Naive B cell (primary cell): Measurements from ENCODE around the gene KDM4B. TPM values are rescaled to one million over a fixed set of nuclear protein-coding genes. Genes with fewer than 3 reads are reported as not detected.

ENCODE experiments used
- ATAC-seq, 2 donors: fragments of 150-1000 bp; cut with Tn5 transposase; 2 replicates each; pipeline ENCODE4 v1.10.0; 2021; ENCODE audit warnings: low read depth in 2 of 2, mild to moderate bottlenecking in 2 of 2, moderate library complexity in 2 of 2
- DNase-seq: peaks from one replicate; pipeline ENCODE4 v3.0.0; 2022
- H3K27ac Mint-ChIP-seq, 6 donors: one replicate each; pipeline ENCODE4 v1.8.0; 2020 to 2022; ENCODE audit warnings: mild to moderate bottlenecking in 6 of 6, mixed read lengths in 6 of 6, moderate library complexity in 5 of 6, inconsistent platforms in 2 of 6
- H3K27me3 Mint-ChIP-seq, 3 donors: one replicate each; pipeline ENCODE4 v1.8.0; 2021 to 2022; ENCODE audit warnings: mixed read lengths in 3 of 3, mild to moderate bottlenecking in 1 of 3
- H3K36me3 Mint-ChIP-seq, 2 donors: one replicate each; pipeline ENCODE4 v1.8.0; 2020 to 2022; ENCODE audit warnings: mixed read lengths in 2 of 2, inconsistent platforms in 1 of 2, mild to moderate bottlenecking in 1 of 2
- H3K4me1 Mint-ChIP-seq, 3 donors: one replicate each; pipeline ENCODE4 v1.8.0; 2020 to 2022; ENCODE audit warnings: mixed read lengths in 3 of 3, inconsistent platforms in 1 of 3, mild to moderate bottlenecking in 1 of 3, moderate library complexity in 1 of 3
- H3K4me3 Mint-ChIP-seq, 8 donors: one replicate each; pipeline ENCODE4 v1.8.0; 2020 to 2022; ENCODE audit warnings: mild to moderate bottlenecking in 8 of 8, mixed read lengths in 8 of 8, moderate library complexity in 8 of 8, inconsistent platforms in 2 of 8
- H3K9me3 Mint-ChIP-seq, 7 donors: one replicate each; pipeline ENCODE4 v1.8.0; 2020 to 2022; ENCODE audit warnings: mixed read lengths in 7 of 7, mild to moderate bottlenecking in 5 of 7, inconsistent platforms in 2 of 7, moderate library complexity in 1 of 7
- polyA plus RNA-seq, 6 donors: library from polyadenylated mRNA; unstranded; fragments of 300-500 nt; fragmentation: Illumina TruSeq; gene quantifications; one replicate each; pipeline ENCODE4 v1.2.3, GENCODE V29; 2021; ENCODE audit warnings: low read depth in 6 of 6

Gene KDM4B
- polyA plus RNA-seq, 6 donors from 2014 or later, result 17.9 to 94.1 (median 50.8) TPM

GRCh38 chr19:5074830-5075394, 106.0 kb downstream of the KDM4B start:
- no peaks in the 10 kb centered on the region for H3K27me3 Mint-ChIP-seq
- H3K4me3 Mint-ChIP-seq, result peak overlapping the region in 4 of 8 donors; percentile 51 to 81 (median 71)
- peaks cover 0 to 4% of the 10 kb centered on the region in 2 donors for H3K36me3 Mint-ChIP-seq
- H3K27ac Mint-ChIP-seq, result peak overlapping the region in 3 of 6 donors; percentile 47 to 81 (median 73)
- H3K9me3 Mint-ChIP-seq, result no peaks in the 10 kb centered on the region
- H3K4me1 Mint-ChIP-seq, result peaks cover 25 to 31% (median 27%) of the 10 kb centered on the region in 3 donors
- ATAC-seq (no peak), DNase-seq (no peak)

GRCh38 chr19:5075597-5075996, 106.7 kb downstream of the KDM4B start:
- H3K36me3 Mint-ChIP-seq, result peaks cover 5 to 11% of the 10 kb centered on the region in 2 donors
- peak overlapping the region in 1 of 6 donors; percentile 81 for H3K27ac Mint-ChIP-seq
- no peaks in the 10 kb centered on the region for H3K27me3 Mint-ChIP-seq
- H3K4me1 Mint-ChIP-seq, result peaks cover 25 to 31% (median 28%) of the 10 kb centered on the region in 3 donors
- no peaks in the 10 kb centered on the region for H3K9me3 Mint-ChIP-seq
- DNase-seq, result no peak
- no peak for ATAC-seq
- no peak overlapping the region for H3K4me3 Mint-ChIP-seq

- DNase-seq (no peak), ATAC-seq (no peak)
- H3K27me3 Mint-ChIP-seq, result no peaks in the 10 kb centered on the region
- H3K36me3 Mint-ChIP-seq, result peaks cover 9 to 13% of the 10 kb centered on the region in 2 donors
- H3K9me3 Mint-ChIP-seq, result no peaks in the 10 kb centered on the region
- H3K27ac Mint-ChIP-seq, result peak overlapping the region in 1 of 6 donors; percentile 52
- no peak overlapping the region for H3K4me3 Mint-ChIP-seq
- peaks cover 22 to 25% (median 25%) of the 10 kb centered on the region in 3 donors for H3K4me1 Mint-ChIP-seq
These were observed 107.7 kb downstream of the KDM4B start for GRCh38 chr19:5076440-5077208.

GRCh38 chr19:5077209-5077515, 108.2 kb downstream of the KDM4B start:
- Mint-ChIP-seq H3K27me3 (no peaks in the 10 kb centered on the region), H3K4me1 (peaks cover 22 to 25% (median 25%) of the 10 kb centered on the region in 3 donors), H3K36me3 (peaks cover 9 to 13% of the 10 kb centered on the region in 2 donors), H3K4me3 (peak overlapping the region in 1 of 8 donors; percentile 57), H3K9me3 (no peaks in the 10 kb centered on the region), H3K27ac (peak overlapping the region in 1 of 6 donors; percentile 49)
- no peak for DNase-seq
- ATAC-seq, result no peak

- H3K27ac Mint-ChIP-seq, result peak overlapping the region in 1 of 6 donors; percentile 76
- H3K4me3 Mint-ChIP-seq, result peak overlapping the region in 1 of 8 donors; percentile 29
- DNase-seq (no peak), ATAC-seq (no peak)
- H3K36me3 Mint-ChIP-seq, result peaks cover 9 to 13% of the 10 kb centered on the region in 2 donors
- peaks cover 18 to 22% (median 20%) of the 10 kb centered on the region in 3 donors for H3K4me1 Mint-ChIP-seq
- H3K9me3 Mint-ChIP-seq, result no peaks in the 10 kb centered on the region
- H3K27me3 Mint-ChIP-seq, result no peaks in the 10 kb centered on the region
These were observed 109.3 kb downstream of the KDM4B start for GRCh38 chr19:5078182-5078581.

- H3K4me3 Mint-ChIP-seq, result no peak overlapping the region
- ATAC-seq, result no peak
- no peaks in the 10 kb centered on the region for H3K9me3 Mint-ChIP-seq
- H3K36me3 Mint-ChIP-seq, result peaks cover 9 to 13% of the 10 kb centered on the region in 2 donors
- DNase-seq, result no peak
- no peak overlapping the region for H3K27ac Mint-ChIP-seq
- H3K4me1 Mint-ChIP-seq, result peaks cover 15 to 17% (median 16%) of the 10 kb centered on the region in 3 donors
- H3K27me3 Mint-ChIP-seq, result no peaks in the 10 kb centered on the region
These were observed 109.8 kb downstream of the KDM4B start for GRCh38 chr19:5078666-5079065.

GRCh38 chr19:5079071-5079774, 110.3 kb downstream of the KDM4B start:
- H3K27ac Mint-ChIP-seq, result no peak overlapping the region
- no peaks in the 10 kb centered on the region for H3K27me3 Mint-ChIP-seq
- ATAC-seq, result no peak
- H3K4me3 Mint-ChIP-seq, result no peak overlapping the region
- no peak for DNase-seq
- H3K9me3 Mint-ChIP-seq, result no peaks in the 10 kb centered on the region
- peaks cover 9 to 13% of the 10 kb centered on the region in 2 donors for H3K36me3 Mint-ChIP-seq
- H3K4me1 Mint-ChIP-seq, result peaks cover 10 to 12% (median 11%) of the 10 kb centered on the region in 3 donors

GRCh38 chr19:5080030-5080654, 111.2 kb downstream of the KDM4B start:
- no peak for DNase-seq
- ATAC-seq, result no peak
- Mint-ChIP-seq H3K4me1 (peaks cover 1 to 6% (median 4%) of the 10 kb centered on the region in 3 donors), H3K27me3 (no peaks in the 10 kb centered on the region), H3K27ac (peak overlapping the region in 1 of 6 donors; percentile 78), H3K9me3 (no peaks in the 10 kb centered on the region), H3K36me3 (peaks cover 9 to 13% of the 10 kb centered on the region in 2 donors), H3K4me3 (no peak overlapping the region)

GRCh38 chr19:5080809-5081208, 111.9 kb downstream of the KDM4B start:
- Mint-ChIP-seq H3K4me3 (peak overlapping the region in 1 of 8 donors; percentile 31), H3K27me3 (no peaks in the 10 kb centered on the region), H3K9me3 (no peaks in the 10 kb centered on the region), H3K27ac (peak overlapping the region in 3 of 6 donors; percentile 72 to 81 (median 78)), H3K36me3 (peaks cover 9 to 13% of the 10 kb centered on the region in 2 donors), H3K4me1 (peaks cover 0 to 6% (median 4%) of the 10 kb centered on the region in 3 donors)
- ATAC-seq (no peak), DNase-seq (no peak)

GRCh38 chr19:5081443-5082161, 112.7 kb downstream of the KDM4B start:
- no peaks in the 10 kb centered on the region for H3K9me3 Mint-ChIP-seq
- H3K36me3 Mint-ChIP-seq, result peaks cover 9 to 13% of the 10 kb centered on the region in 2 donors
- no peak overlapping the region for H3K27ac Mint-ChIP-seq
- ATAC-seq (no peak), DNase-seq (no peak)
- peaks cover 0 to 6% (median 4%) of the 10 kb centered on the region in 3 donors for H3K4me1 Mint-ChIP-seq
- H3K27me3 Mint-ChIP-seq, result no peaks in the 10 kb centered on the region
- H3K4me3 Mint-ChIP-seq, result no peak overlapping the region

GRCh38 chr19:5083547-5083965, 114.6 kb downstream of the KDM4B start:
- Mint-ChIP-seq H3K9me3 (no peaks in the 10 kb centered on the region), H3K4me1 (peaks cover 0 to 4% (median 2%) of the 10 kb centered on the region in 3 donors), H3K27ac (peak overlapping the region in 2 of 6 donors; percentile 64 to 65), H3K4me3 (no peak overlapping the region), H3K27me3 (no peaks in the 10 kb centered on the region), H3K36me3 (peaks cover 9 to 13% of the 10 kb centered on the region in 2 donors)
- no peak for DNase-seq
- ATAC-seq, result no peak

- Mint-ChIP-seq H3K27me3 (no peaks in the 10 kb centered on the region), H3K27ac (no peak overlapping the region), H3K4me3 (no peak overlapping the region), H3K36me3 (peaks cover 4 to 9% of the 10 kb centered on the region in 2 donors), H3K9me3 (no peaks in the 10 kb centered on the region), H3K4me1 (peaks cover 0 to 2% (median 0%) of the 10 kb centered on the region in 3 donors)
- DNase-seq, result no peak
- no peak for ATAC-seq
These were observed 116.7 kb downstream of the KDM4B start for GRCh38 chr19:5085566-5085965.

GRCh38 chr19:5086230-5086629, 117.3 kb downstream of the KDM4B start:
- Mint-ChIP-seq H3K4me3 (no peak overlapping the region), H3K27ac (peak overlapping the region in 1 of 6 donors; percentile 56), H3K4me1 (no peaks in the 10 kb centered on the region), H3K9me3 (no peaks in the 10 kb centered on the region), H3K36me3 (peaks cover 0 to 6% of the 10 kb centered on the region in 2 donors), H3K27me3 (no peaks in the 10 kb centered on the region)
- no peak for ATAC-seq
- DNase-seq, result no peak
